ENCODE measurements around the gene PLEKHA5. TPM values are rescaled to one million over a fixed set of nuclear protein-coding genes. Genes with fewer than 3 reads are reported as not detected.

PLEKHA5 gene
- total RNA-seq, 4 donors from 2014 or later = 26.9 to 78.0 (median 39.6) TPM

GRCh38 chr12:19192710-19193109, 63.2 kb downstream of the PLEKHA5 start:
- Histone ChIP-seq H3K4me3 (no peak overlapping the region), H3K9me3 (no peaks in the 10 kb centered on the region)
- in situ Hi-C loops (cut with MboI; ENCODE audit: low pct_ligation_motif_present in 1 of 4, low pct_unique_long_range_greater_than_20kb in 1 of 4, low sequenced_read_pairs in 3 of 4) = loop anchor here in 3 of 4 donors (10.0 to 25.0 kb wide), 5 partner anchors 330 to 1055 kb away; partner anchors contain the start of gene PIK3C2G (in 2 of the 3)

DNA sequence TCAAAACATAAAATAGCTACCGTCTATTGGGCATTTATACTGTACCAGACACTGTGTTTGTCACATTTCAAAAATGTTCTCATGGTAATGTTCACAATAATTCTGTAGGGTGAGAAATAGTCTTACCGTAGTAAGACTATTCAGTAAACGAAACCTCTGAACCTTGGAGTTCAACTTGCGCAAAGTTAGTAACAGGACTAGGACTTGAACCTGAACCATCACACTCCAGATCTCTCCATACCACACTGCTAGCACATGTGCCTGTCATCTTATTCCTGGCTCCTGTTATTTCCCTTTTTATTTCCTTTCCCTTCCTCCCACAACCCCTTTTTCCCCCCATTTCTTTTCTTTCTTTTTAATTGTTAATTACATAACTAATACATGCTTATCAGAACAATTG, 65.4 kb downstream of the PLEKHA5 start:
- 81 to 90% methylated on average over 4 of the region's 4 CpGs for WGBS, 2 donors (ENCODE audit: low coverage in 1 of 2)
- no peak overlapping the region for H3K27ac ChIP-seq
- H3K4me3 ChIP-seq = no peak overlapping the region
- H3K36me3 ChIP-seq = no peaks in the 10 kb centered on the region
- H3K9me3 ChIP-seq = no peaks in the 10 kb centered on the region
- no peak for DNase-seq
- H3K4me1 ChIP-seq = peaks cover 0 to 8% (median 0%) of the 10 kb centered on the region in 4 donors
- TF ChIP-seq POLR2AphosphoS5 (IDR thresholded peaks at IDR 0.05) (no peak), POLR2A (IDR thresholded peaks at IDR 0.05) (no peak), EP300 (IDR thresholded peaks at IDR 0.05; ENCODE audit: low read depth) (no peak)
- TF ChIP-seq, protein P1, sequence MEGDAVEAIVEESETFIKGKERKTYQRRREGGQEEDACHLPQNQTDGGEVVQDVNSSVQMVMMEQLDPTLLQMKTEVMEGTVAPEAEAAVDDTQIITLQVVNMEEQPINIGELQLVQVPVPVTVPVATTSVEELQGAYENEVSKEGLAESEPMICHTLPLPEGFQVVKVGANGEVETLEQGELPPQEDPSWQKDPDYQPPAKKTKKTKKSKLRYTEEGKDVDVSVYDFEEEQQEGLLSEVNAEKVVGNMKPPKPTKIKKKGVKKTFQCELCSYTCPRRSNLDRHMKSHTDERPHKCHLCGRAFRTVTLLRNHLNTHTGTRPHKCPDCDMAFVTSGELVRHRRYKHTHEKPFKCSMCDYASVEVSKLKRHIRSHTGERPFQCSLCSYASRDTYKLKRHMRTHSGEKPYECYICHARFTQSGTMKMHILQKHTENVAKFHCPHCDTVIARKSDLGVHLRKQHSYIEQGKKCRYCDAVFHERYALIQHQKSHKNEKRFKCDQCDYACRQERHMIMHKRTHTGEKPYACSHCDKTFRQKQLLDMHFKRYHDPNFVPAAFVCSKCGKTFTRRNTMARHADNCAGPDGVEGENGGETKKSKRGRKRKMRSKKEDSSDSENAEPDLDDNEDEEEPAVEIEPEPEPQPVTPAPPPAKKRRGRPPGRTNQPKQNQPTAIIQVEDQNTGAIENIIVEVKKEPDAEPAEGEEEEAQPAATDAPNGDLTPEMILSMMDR (IDR thresholded peaks at IDR 0.05) = no peak
- no peaks in the 10 kb centered on the region for H3K27me3 ChIP-seq
- intact Hi-C loops (cut with DNase I; ENCODE audit: low total_unique reads) (no loop called here), in situ Hi-C loops (cut with MboI; ENCODE audit: low pct_ligation_motif_present in 1 of 4, low pct_unique_long_range_greater_than_20kb in 1 of 4, low sequenced_read_pairs in 3 of 4) (loop anchor here in 3 of 4 donors (10.0 to 25.0 kb wide), 5 partner anchors 333 to 1058 kb away; partner anchors contain the start of gene PIK3C2G (in 2 of the 3))

More at GRCh38 chr12:19192710-19193109, 63.2 kb downstream of the PLEKHA5 start:
- Histone ChIP-seq H3K36me3 (no peaks in the 10 kb centered on the region), H3K4me1 (peaks cover 0 to 8% (median 0%) of the 10 kb centered on the region in 4 donors), H3K27me3 (no peaks in the 10 kb centered on the region), H3K27ac (no peak overlapping the region)
- WGBS, 2 donors (ENCODE audit: low coverage in 1 of 2) = 71 to 92% methylated on average over 1 of the region's 1 CpG
- intact Hi-C loops (cut with DNase I; ENCODE audit: low total_unique reads) = no loop called here
- TF ChIP-seq EP300 (IDR thresholded peaks at IDR 0.05; ENCODE audit: low read depth) (no peak), POLR2A (IDR thresholded peaks at IDR 0.05) (no peak), POLR2AphosphoS5 (IDR thresholded peaks at IDR 0.05) (no peak)
- TF ChIP-seq, protein P1 (IDR thresholded peaks at IDR 0.05) = no peak
- DNase-seq = no peak

- in situ Hi-C loops (cut with MboI; ENCODE audit: low pct_ligation_motif_present in 1 of 4, low pct_unique_long_range_greater_than_20kb in 1 of 4, low sequenced_read_pairs in 3 of 4) (loop anchor here in 3 of 4 donors (10.0 to 25.0 kb wide), 5 partner anchors 335 to 1060 kb away; partner anchors contain the start of gene PIK3C2G (in 2 of the 3)), intact Hi-C loops (cut with DNase I; ENCODE audit: low total_unique reads) (no loop called here)
- H3K27ac ChIP-seq = no peak overlapping the region
- TF ChIP-seq, protein P1 (IDR thresholded peaks at IDR 0.05) = no peak
- TF ChIP-seq EP300 (IDR thresholded peaks at IDR 0.05; ENCODE audit: low read depth) (no peak), POLR2A (IDR thresholded peaks at IDR 0.05) (no peak), POLR2AphosphoS5 (IDR thresholded peaks at IDR 0.05) (no peak)
- H3K36me3 ChIP-seq = no peaks in the 10 kb centered on the region
- H3K9me3 ChIP-seq = no peaks in the 10 kb centered on the region
- no peaks in the 10 kb centered on the region for H3K4me1 ChIP-seq
- 72 to 74% methylated on average over 4 to 6 of the region's 6 CpGs for WGBS, 2 donors (ENCODE audit: low coverage in 1 of 2)
- DNase-seq = no peak
- H3K4me3 ChIP-seq = no peak overlapping the region
- no peaks in the 10 kb centered on the region for H3K27me3 ChIP-seq
These were observed 67.6 kb downstream of the PLEKHA5 start for GRCh38 chr12:19196959-19197630.

- no peak overlapping the region for H3K27ac ChIP-seq
- H3K9me3 ChIP-seq = no peaks in the 10 kb centered on the region
- no peaks in the 10 kb centered on the region for H3K36me3 ChIP-seq
- in situ Hi-C loops (cut with MboI; ENCODE audit: low pct_ligation_motif_present in 1 of 4, low pct_unique_long_range_greater_than_20kb in 1 of 4, low sequenced_read_pairs in 3 of 4) (loop anchor here in 3 of 4 donors (10.0 to 25.0 kb wide), 5 partner anchors 336 to 1061 kb away; partner anchors contain the start of gene PIK3C2G (in 2 of the 3)), intact Hi-C loops (cut with DNase I; ENCODE audit: low total_unique reads) (no loop called here)
- WGBS, 2 donors (ENCODE audit: low coverage in 1 of 2) = 72 to 88% methylated on average over 2 of the region's 2 CpGs
- no peak for DNase-seq
- TF ChIP-seq POLR2AphosphoS5 (IDR thresholded peaks at IDR 0.05) (no peak), EP300 (IDR thresholded peaks at IDR 0.05; ENCODE audit: low read depth) (no peak), POLR2A (IDR thresholded peaks at IDR 0.05) (no peak)
- TF ChIP-seq, protein P1 (IDR thresholded peaks at IDR 0.05) = no peak
- no peak overlapping the region for H3K4me3 ChIP-seq
- H3K27me3 ChIP-seq = no peaks in the 10 kb centered on the region
- H3K4me1 ChIP-seq = no peaks in the 10 kb centered on the region
These were observed 68.7 kb downstream of the PLEKHA5 start for GRCh38 chr12:19198272-19198671.
